Measurements from ENCODE around the gene CDRT4. TPM values are rescaled to one million over a fixed set of nuclear protein-coding genes. Genes with fewer than 3 reads are reported as not detected.
A peak's percentile ranks its signal among the peaks of the same experiment; 100 is the strongest.

CDRT4 gene
- total and polyA plus RNA-seq, 2 experiments from 2014 or later = 6.5 to 13.0 TPM

- no peak overlapping the region for H3K4me3 Mint-ChIP-seq
- H3K79me2 ChIP-seq (replicated peaks; ENCODE audit: insufficient read depth) = no peaks in the 10 kb centered on the region
- H3K9me2 ChIP-seq (ENCODE audit: insufficient read depth) = no peaks in the 10 kb centered on the region; the same call in 1 of the 2 replicates
- no peak overlapping the region for H2AFZ ChIP-seq
- no peaks in the 10 kb centered on the region for H3K36me3 ChIP-seq (ENCODE audit: insufficient read depth)
- no peaks in the 10 kb centered on the region for H4K20me1 ChIP-seq (replicated peaks; ENCODE audit: insufficient read depth)
- no peaks in the 10 kb centered on the region for H3K4me1 Mint-ChIP-seq
- no peak overlapping the region for H3K27ac ChIP-seq (ENCODE audit: low read depth)
- no peak for TF ChIP-seq EZH2 (IDR thresholded peaks at IDR 0.05; ENCODE audit: low read depth, unreplicated experiment)
- no peaks in the 10 kb centered on the region for H3K27me3 ChIP-seq (ENCODE audit: insufficient read depth)
- no peak overlapping the region for H3K4me3 ChIP-seq
- DNase-seq (ENCODE audit: low spot score) = no peak
- no peaks in the 10 kb centered on the region for H3K36me3 Mint-ChIP-seq (ENCODE audit: low read depth)
- no peaks in the 10 kb centered on the region for H3K9me3 Mint-ChIP-seq
- no peaks in the 10 kb centered on the region for H3K4me1 ChIP-seq (ENCODE audit: insufficient read depth)
- ATAC-seq = peak; percentile 28; the same call in 1 of the 3 replicates
- H3K27me3 Mint-ChIP-seq (ENCODE audit: insufficient read depth, low read depth, poor library complexity) = peaks cover 9% of the 10 kb centered on the region
- H3K4me2 ChIP-seq = no peak overlapping the region
- H3F3A ChIP-seq (replicated peaks; ENCODE audit: low read depth) = no peaks in the 10 kb centered on the region
- H3K27ac Mint-ChIP-seq = no peak overlapping the region
These were observed 63.0 kb downstream of the CDRT4 start for GRCh38 chr17:15404106-15405057.

GRCh38 chr17:15403276-15403939 is 64.0 kb downstream of the CDRT4 start:
- H3K4me1 Mint-ChIP-seq = no peaks in the 10 kb centered on the region
- Histone ChIP-seq H3K79me2 (replicated peaks; ENCODE audit: insufficient read depth) (no peaks in the 10 kb centered on the region), H2AFZ (no peak overlapping the region), H3K4me2 (no peak overlapping the region), H3F3A (replicated peaks; ENCODE audit: low read depth) (no peaks in the 10 kb centered on the region), H4K20me1 (replicated peaks; ENCODE audit: insufficient read depth) (no peaks in the 10 kb centered on the region), H3K27me3 (ENCODE audit: insufficient read depth) (no peaks in the 10 kb centered on the region), H3K36me3 (ENCODE audit: insufficient read depth) (no peaks in the 10 kb centered on the region), H3K27ac (ENCODE audit: low read depth) (no peak overlapping the region), H3K9me2 (ENCODE audit: insufficient read depth) (no peaks in the 10 kb centered on the region; the same call in 1 of the 2 replicates), H3K4me1 (ENCODE audit: insufficient read depth) (no peaks in the 10 kb centered on the region), H3K4me3 (no peak overlapping the region)
- H3K4me3 Mint-ChIP-seq = no peak overlapping the region
- H3K27me3 Mint-ChIP-seq (ENCODE audit: insufficient read depth, low read depth, poor library complexity) = peaks cover 7% of the 10 kb centered on the region
- ATAC-seq (no peak), DNase-seq (ENCODE audit: low spot score) (no peak)
- H3K27ac Mint-ChIP-seq = no peak overlapping the region
- H3K36me3 Mint-ChIP-seq (ENCODE audit: low read depth) = no peaks in the 10 kb centered on the region
- no peaks in the 10 kb centered on the region for H3K9me3 Mint-ChIP-seq
- TF ChIP-seq REST (IDR thresholded peaks at IDR 0.05; ENCODE audit: unreplicated experiment) (no peak), STAT1 (IDR thresholded peaks at IDR 0.05; ENCODE audit: unreplicated experiment) (no peak)

GRCh38 chr17:15399443-15399842 is 68.0 kb downstream of the CDRT4 start:
- Histone ChIP-seq H3K9me2 (ENCODE audit: insufficient read depth) (no peaks in the 10 kb centered on the region), H3K27ac (ENCODE audit: low read depth) (no peak overlapping the region), H3K36me3 (ENCODE audit: insufficient read depth) (no peaks in the 10 kb centered on the region), H3K27me3 (ENCODE audit: insufficient read depth) (no peaks in the 10 kb centered on the region), H3F3A (replicated peaks; ENCODE audit: low read depth) (no peaks in the 10 kb centered on the region), H2AFZ (no peak overlapping the region), H3K4me3 (no peak overlapping the region), H4K20me1 (replicated peaks; ENCODE audit: insufficient read depth) (no peaks in the 10 kb centered on the region), H3K79me2 (replicated peaks; ENCODE audit: insufficient read depth) (no peaks in the 10 kb centered on the region), H3K4me1 (ENCODE audit: insufficient read depth) (no peaks in the 10 kb centered on the region), H3K4me2 (no peak overlapping the region)
- H3K9me3 Mint-ChIP-seq = no peaks in the 10 kb centered on the region
- DNase-seq (ENCODE audit: low spot score) = no peak
- ATAC-seq = no peak
- H3K4me3 Mint-ChIP-seq = no peak overlapping the region
- peaks cover 6% of the 10 kb centered on the region for H3K27me3 Mint-ChIP-seq (ENCODE audit: insufficient read depth, low read depth, poor library complexity)
- no peak overlapping the region for H3K27ac Mint-ChIP-seq
- H3K4me1 Mint-ChIP-seq = no peaks in the 10 kb centered on the region
- H3K36me3 Mint-ChIP-seq (ENCODE audit: low read depth) = no peaks in the 10 kb centered on the region
- TF ChIP-seq ZNF114 (CRISPR knock-in tag; IDR thresholded peaks at IDR 0.05) (no peak), CREB1 (CRISPR knock-in tag; IDR thresholded peaks at IDR 0.05; ENCODE audit: low read depth) (no peak), ETS1 (IDR thresholded peaks at IDR 0.05) (no peak), EZH2 (IDR thresholded peaks at IDR 0.05; ENCODE audit: low read depth, unreplicated experiment) (no peak), REST (IDR thresholded peaks at IDR 0.05; ENCODE audit: unreplicated experiment) (no peak), STAT1 (IDR thresholded peaks at IDR 0.05; ENCODE audit: unreplicated experiment) (no peak)

All from GM23338 (cell line).